ENCODE results near the gene PPIG.

DNA sequence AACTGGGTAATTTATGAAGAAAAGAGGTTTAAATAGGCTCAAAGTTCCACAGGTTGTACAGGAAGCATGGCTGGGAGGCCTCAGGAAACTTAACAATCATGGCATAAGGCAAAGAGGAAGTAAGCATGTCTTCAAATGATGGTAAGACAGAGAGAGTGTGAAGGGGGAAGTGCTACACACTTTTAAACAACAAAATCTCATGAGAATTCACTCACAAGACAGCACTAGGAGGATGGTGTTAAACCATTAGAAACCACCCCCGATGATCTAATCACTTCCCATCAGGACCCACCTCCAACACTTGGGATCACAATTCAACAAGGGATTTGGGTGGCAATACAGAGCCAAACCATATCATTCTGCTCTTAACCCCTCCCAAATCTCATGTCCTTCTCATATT, 75.2 kb downstream of the PPIG start:
- TF ChIP-seq, protein P1, sequence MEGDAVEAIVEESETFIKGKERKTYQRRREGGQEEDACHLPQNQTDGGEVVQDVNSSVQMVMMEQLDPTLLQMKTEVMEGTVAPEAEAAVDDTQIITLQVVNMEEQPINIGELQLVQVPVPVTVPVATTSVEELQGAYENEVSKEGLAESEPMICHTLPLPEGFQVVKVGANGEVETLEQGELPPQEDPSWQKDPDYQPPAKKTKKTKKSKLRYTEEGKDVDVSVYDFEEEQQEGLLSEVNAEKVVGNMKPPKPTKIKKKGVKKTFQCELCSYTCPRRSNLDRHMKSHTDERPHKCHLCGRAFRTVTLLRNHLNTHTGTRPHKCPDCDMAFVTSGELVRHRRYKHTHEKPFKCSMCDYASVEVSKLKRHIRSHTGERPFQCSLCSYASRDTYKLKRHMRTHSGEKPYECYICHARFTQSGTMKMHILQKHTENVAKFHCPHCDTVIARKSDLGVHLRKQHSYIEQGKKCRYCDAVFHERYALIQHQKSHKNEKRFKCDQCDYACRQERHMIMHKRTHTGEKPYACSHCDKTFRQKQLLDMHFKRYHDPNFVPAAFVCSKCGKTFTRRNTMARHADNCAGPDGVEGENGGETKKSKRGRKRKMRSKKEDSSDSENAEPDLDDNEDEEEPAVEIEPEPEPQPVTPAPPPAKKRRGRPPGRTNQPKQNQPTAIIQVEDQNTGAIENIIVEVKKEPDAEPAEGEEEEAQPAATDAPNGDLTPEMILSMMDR (IDR thresholded peaks at IDR 0.05), result no peak
- no peak for TF ChIP-seq SIN3A (IDR thresholded peaks at IDR 0.05; ENCODE audit: borderline replicate concordance, insufficient read depth, low read depth, low read length)

Data from Panc1 (cell line).